ENCODE results near the gene RHBDD3. TPM values are rescaled to one million over a fixed set of nuclear protein-coding genes. Genes with fewer than 3 reads are reported as not detected.
A peak's percentile ranks its signal among the peaks of the same experiment; 100 is the strongest.

The RHBDD3 gene
- total RNA-seq (2021; ENCODE audit: unreplicated experiment): 49.6 TPM
- 48.2 TPM for polyA plus RNA-seq (2012; ENCODE audit: insufficient read length)
- percentile 83 among the genes with signal in this experiment for Bru-seq, nascent RNA
- percentile 88 among the genes with signal in this experiment for BruChase-seq, experiment 1, labeled RNA remaining after a 2-hour chase
- percentile 84 among the genes with signal in this experiment for BruChase-seq, experiment 2, labeled RNA remaining after a 6-hour chase
- long read RNA-seq, transcript RHBDD3-206 (3 exons, 999 nt): minor isoform, 9 of 71 reads
- long read RNA-seq, transcript RHBDD3-201 (7 exons, 1,794 nt): major isoform, 21 of 71 reads
- long read RNA-seq, partial matches to known transcripts: 14 of 71 reads
- long read RNA-seq, other reads (novel, unspliced or antisense): 26 of 71 reads

GRCh38 chr22:29267858-29268510 is at the start of gene RHBDD3, which contains the start of gene EWSR1:
RHBDD3 (minus strand) TSS chr22:29267981; CDS start chr22:29265626, 2,355 bp downstream.
EWSR1 (plus strand) TSS chr22:29268268; CDS start chr22:29268337, 69 bp downstream.
- Histone ChIP-seq H3K36me3 (ENCODE audit: control insufficient read depth, insufficient read depth, low read length) (peaks cover 33% of the 10 kb centered on the region), H3K4me3 (ENCODE audit: low read depth in 2 of 2, low read length in 2 of 2) (peak within 1 kb of the TSS; percentile 91 to 98), H3K4me1 (ENCODE audit: control insufficient read depth, insufficient read depth, low read length) (peaks cover 34% of the 10 kb centered on the region), H3K27me3 (ENCODE audit: control insufficient read depth, insufficient read depth, low read length) (no peaks in the 10 kb centered on the region), H3K27ac (ENCODE audit: low read length) (peak within 1 kb of the TSS; percentile 98), H3K9me3 (ENCODE audit: control insufficient read depth, insufficient read depth, low read depth, low read length) (no peaks in the 10 kb centered on the region)
- in situ Hi-C loops (cut with HindIII; ENCODE audit: low pct_unique_long_range_greater_than_20kb, low sequenced_read_pairs): no loop called here
- ATAC-seq (peak; percentile 91), DNase-seq (ENCODE audit: low read depth, low spot score) (peak; percentile 48)
- ChIA-PET POLR2A (no interaction called here), CTCF (no interaction called here)
- intact Hi-C loops (cut with micrococcal nuclease; ENCODE audit: unreplicated experiment): no loop called here
- TF ChIP-seq POLR2AphosphoS5 (IDR thresholded peaks at IDR 0.05; ENCODE audit: low read depth, low read length): peak; percentile 71; the same call in 1 of the 2 replicates
- no peak for TF ChIP-seq REST (IDR thresholded peaks at IDR 0.05; ENCODE audit: insufficient read depth in 1 of 2, low read depth in 2 of 2, low read length in 1 of 2)
- TF ChIP-seq TCF7L2 (IDR thresholded peaks at IDR 0.05; ENCODE audit: low read depth, low read length): peak; percentile 61; the same call in 1 of the 2 replicates
- no peak for TF ChIP-seq CTCF (IDR thresholded peaks at IDR 0.05)
- no peak for TF ChIP-seq SIN3A (IDR thresholded peaks at IDR 0.05; ENCODE audit: borderline replicate concordance, insufficient read depth, low read depth, low read length)
- no TSS peak for BruUV-seq (replicated peaks)

GRCh38 chr22:29316141-29316828 is 48.5 kb upstream of the RHBDD3 start:
- no peaks in the 10 kb centered on the region for H3K27me3 ChIP-seq (ENCODE audit: control insufficient read depth, insufficient read depth, low read length)
- H3K27ac ChIP-seq (ENCODE audit: low read length): no peak overlapping the region
- ATAC-seq (no peak), DNase-seq (ENCODE audit: low read depth, low spot score) (no peak)
- POLR2A ChIA-PET: no interaction called here
- in situ Hi-C loops (cut with HindIII; ENCODE audit: low pct_unique_long_range_greater_than_20kb, low sequenced_read_pairs): no loop called here
- no peaks in the 10 kb centered on the region for H3K9me3 ChIP-seq (ENCODE audit: control insufficient read depth, insufficient read depth, low read depth, low read length)
- CTCF ChIA-PET: no interaction called here
- no peaks in the 10 kb centered on the region for H3K4me1 ChIP-seq (ENCODE audit: control insufficient read depth, insufficient read depth, low read length)
- intact Hi-C loops (cut with micrococcal nuclease; ENCODE audit: unreplicated experiment): no loop called here
- H3K36me3 ChIP-seq (ENCODE audit: control insufficient read depth, insufficient read depth, low read length): no peaks in the 10 kb centered on the region
- TF ChIP-seq REST (IDR thresholded peaks at IDR 0.05; ENCODE audit: insufficient read depth in 1 of 2, low read depth in 2 of 2, low read length in 1 of 2) (no peak), POLR2AphosphoS5 (IDR thresholded peaks at IDR 0.05; ENCODE audit: low read depth, low read length) (no peak), SIN3A (IDR thresholded peaks at IDR 0.05; ENCODE audit: borderline replicate concordance, insufficient read depth, low read depth, low read length) (no peak), TCF7L2 (IDR thresholded peaks at IDR 0.05; ENCODE audit: low read depth, low read length) (no peak)
- H3K4me3 ChIP-seq (ENCODE audit: low read depth in 2 of 2, low read length in 2 of 2): no peak overlapping the region
- no TSS peak for BruUV-seq (replicated peaks)

Data from Panc1 (cell line).